ENCODE results near the gene DRAXIN. TPM values are rescaled to one million over a fixed set of nuclear protein-coding genes. Genes with fewer than 3 reads are reported as not detected.

Gene DRAXIN
- total RNA-seq, 2 experiments from 2014 or later = 3.5 to 4.1 TPM

DNA sequence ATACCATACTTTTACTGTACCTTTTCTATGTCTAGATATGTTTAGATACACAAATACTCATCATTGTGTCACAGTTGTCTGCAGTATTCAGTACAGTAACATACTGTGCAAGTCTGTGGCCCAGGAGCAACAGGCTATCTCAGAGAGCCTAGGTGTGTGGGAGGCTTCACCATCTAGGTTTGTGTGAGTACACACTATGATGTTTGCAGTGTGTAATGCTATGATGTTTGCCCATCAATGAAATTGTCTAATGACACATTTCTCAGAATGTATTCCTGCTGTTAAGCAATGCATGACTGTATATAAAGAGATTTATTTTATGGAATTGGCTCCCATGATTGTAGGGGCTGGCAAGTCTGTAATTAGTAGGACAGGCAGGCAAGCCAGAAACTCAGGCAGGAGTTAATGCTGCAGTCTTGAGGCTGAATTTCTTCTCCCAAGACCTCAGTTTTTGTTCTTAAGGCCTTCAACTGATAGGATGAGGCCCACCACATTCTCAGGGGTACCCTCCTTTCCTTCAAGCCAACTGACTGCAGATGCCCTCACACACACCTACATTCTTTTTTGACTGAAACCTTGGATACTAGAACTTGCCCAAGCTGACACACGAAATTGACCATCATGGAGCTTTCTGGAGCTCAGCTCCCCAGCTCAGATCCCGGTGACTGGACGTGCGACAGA, 36.8 kb downstream of the DRAXIN start:
- Mint-ChIP-seq H3K27me3 (no peaks in the 10 kb centered on the region), H3K4me1 (peaks cover 46% of the 10 kb centered on the region), H3K36me3 (peaks cover 1% of the 10 kb centered on the region), H3K27ac (no peak overlapping the region), H3K9me3 (no peaks in the 10 kb centered on the region), H3K4me3 (no peak overlapping the region)
- POLR2A ChIA-PET = no interaction called here
- DNase-seq (no peak), ATAC-seq (ENCODE audit: low read depth) (no peak)

DNA sequence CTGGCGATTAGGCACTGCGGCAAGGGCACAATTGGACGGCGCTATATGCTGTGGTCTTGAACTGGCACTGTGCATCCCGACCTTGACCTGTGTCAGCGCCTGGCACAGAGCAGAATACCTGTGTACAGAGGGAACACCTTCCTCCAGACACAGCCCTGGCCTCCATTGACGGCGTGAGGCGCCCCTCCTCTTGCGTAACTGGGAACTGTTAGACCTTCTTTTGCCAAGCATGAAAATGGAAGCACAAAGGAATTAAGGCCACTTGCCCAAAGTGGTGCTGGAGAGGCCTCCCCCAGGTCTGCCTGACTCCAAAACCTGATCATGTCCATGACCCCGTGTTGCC, 37.6 kb downstream of the DRAXIN start:
- Mint-ChIP-seq H3K9me3 (no peaks in the 10 kb centered on the region), H3K4me1 (peaks cover 46% of the 10 kb centered on the region), H3K36me3 (peaks cover 1% of the 10 kb centered on the region), H3K27me3 (no peaks in the 10 kb centered on the region), H3K27ac (peak overlapping the region; percentile 99), H3K4me3 (no peak overlapping the region)
- POLR2A ChIA-PET = interaction anchor here (1.1 kb wide), 1 partner anchor 9 kb away, joined by 3 read pairs; no protein-coding TSS in a partner anchor
- ATAC-seq (ENCODE audit: low read depth) (no peak), DNase-seq (no peak)

DNA sequence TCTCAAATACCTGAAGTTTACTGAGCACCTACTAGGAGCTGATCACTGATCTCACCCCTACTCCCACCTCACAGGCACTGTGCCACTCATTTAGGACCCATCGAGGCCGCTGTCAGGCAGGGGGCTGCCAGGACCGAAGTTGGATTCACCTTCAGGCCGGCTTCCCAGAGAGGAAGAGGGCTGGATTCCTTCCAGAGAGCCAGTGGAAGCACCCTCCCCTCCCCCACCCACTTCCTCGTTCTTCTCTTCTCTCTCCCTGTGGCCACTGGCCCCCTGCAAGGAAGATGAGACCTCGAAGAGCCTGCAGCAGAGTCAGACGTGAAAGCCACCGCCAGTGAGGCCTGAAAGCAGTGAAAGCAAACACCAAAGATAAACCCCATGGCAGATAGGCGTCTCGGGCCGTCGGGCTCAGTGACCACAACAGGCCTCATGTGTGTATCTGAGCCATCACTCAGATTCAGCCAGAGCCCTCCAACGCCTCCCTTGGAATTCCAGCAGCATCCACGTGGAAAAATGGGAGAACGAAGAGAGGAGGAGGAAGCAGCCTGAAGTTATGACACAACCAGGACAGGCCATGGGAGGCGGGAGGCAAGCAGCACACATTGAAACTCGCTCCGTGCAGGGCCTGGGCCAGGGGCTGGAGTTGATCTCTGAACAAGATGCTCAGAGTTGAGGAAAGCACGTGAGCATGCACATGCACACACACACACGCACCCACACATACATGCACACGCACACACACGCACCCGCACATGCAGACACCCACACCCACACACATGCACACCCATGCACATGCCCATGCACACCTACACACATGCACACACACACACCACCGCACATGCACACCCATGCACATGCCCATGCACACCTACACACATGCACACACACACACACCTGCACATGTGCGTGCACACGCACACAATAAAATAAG, 38.3 kb downstream of the DRAXIN start:
- ATAC-seq (ENCODE audit: low read depth) (peak; percentile 60), DNase-seq (peak; percentile 53)
- Mint-ChIP-seq H3K36me3 (peaks cover 1% of the 10 kb centered on the region), H3K4me1 (peaks cover 43% of the 10 kb centered on the region), H3K27me3 (no peaks in the 10 kb centered on the region), H3K27ac (peak overlapping the region; percentile 99), H3K4me3 (peak overlapping the region; percentile 95), H3K9me3 (no peaks in the 10 kb centered on the region)
- POLR2A ChIA-PET = interaction anchor here (1.1 to 2.5 kb wide), 7 partner anchors 10 to 179 kb away, joined by 3 to 22 read pairs (median 12); partner anchors contain the start of gene FBXO6

DNA sequence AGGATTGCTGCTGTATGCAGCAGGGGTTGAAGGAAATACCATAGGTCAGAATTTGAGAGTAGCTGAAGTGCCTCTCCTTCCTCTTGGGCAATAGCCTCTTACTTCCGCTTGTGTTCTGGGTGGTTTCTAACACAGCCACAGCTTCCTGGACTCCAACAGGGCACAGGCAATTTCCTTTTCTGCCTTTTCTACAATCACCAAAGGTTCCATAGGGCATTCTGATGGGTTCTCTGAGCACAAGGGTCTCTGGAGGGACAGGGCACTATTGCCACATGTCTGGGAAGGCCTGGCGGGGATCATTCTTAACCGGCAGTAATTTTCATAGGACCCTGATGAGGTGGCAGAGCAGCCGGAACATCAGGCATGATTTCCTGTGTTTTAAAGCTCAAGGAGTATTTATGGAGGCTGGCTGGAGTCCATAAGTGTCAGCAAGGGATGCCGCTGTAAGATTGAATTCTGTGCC, 39.0 kb downstream of the DRAXIN start:
- Mint-ChIP-seq H3K36me3 (peaks cover 1% of the 10 kb centered on the region), H3K27me3 (no peaks in the 10 kb centered on the region), H3K4me1 (peaks cover 42% of the 10 kb centered on the region), H3K4me3 (peak overlapping the region; percentile 95), H3K27ac (peak overlapping the region; percentile 99), H3K9me3 (no peaks in the 10 kb centered on the region)
- POLR2A ChIA-PET = interaction anchor here (1.3 to 2.5 kb wide), 7 partner anchors 10 to 178 kb away, joined by 3 to 22 read pairs (median 12); partner anchors contain the start of genes FBXO2, FBXO44 and FBXO6
- DNase-seq (no peak), ATAC-seq (ENCODE audit: low read depth) (peak; percentile 72)

DNA sequence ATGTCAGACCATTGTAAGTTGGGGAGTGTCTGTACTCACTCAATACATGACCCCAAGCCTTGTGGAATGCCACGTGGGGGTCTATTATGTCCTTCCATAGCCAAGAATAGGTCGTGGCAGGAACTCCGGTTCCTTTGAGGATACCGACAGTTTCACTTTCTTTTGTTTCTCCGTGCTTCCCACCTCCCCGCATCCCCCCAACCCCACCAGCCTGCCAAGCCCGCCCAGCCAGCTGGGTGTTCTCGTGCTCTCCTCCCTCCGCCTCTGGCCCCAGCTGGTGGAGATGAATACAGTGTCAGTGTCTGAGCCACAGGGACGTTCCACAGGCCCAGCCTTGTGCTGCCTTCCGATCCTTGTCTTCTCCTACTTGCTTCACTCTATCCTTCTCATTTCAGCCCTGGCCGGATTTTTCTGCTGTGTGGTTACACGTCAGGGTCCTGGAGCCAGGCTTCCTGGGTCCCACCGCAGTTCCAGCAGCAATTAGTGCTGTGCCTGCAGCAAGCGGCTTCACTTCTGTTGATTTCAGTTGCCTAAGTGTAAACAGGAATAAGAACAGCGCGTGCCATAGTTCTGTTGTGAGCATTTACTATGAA, 40.3 kb downstream of the DRAXIN start:
- ATAC-seq (ENCODE audit: low read depth) = peak; percentile 33
- H3K4me1 Mint-ChIP-seq = peaks cover 43% of the 10 kb centered on the region

DNA sequence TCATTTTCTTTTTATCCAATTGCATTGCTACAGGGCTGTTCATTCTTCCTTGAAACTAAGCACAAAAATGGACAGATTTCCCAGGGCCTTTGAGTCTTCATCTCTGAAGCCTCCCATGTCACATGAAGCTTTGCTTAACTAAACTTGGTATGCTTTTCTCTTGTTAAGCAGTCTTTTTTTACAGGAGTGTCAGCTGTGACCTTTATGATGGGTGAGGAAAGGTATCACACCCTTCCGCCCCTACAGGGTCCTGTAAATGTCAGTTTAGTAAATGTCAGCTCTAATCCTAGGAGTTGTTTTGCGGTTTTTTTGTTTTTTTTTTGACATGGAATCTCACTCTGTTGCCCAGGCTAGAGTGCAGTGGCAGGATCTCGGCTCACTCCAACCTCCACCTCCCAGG, 41.8 kb downstream of the DRAXIN start:
- POLR2A ChIA-PET = interaction anchor here (4.2 kb wide), 1 partner anchor 14 kb away, joined by 25 read pairs; no protein-coding TSS in a partner anchor
- Mint-ChIP-seq H3K9me3 (no peaks in the 10 kb centered on the region), H3K36me3 (peaks cover 12% of the 10 kb centered on the region), H3K27ac (no peak overlapping the region), H3K27me3 (no peaks in the 10 kb centered on the region), H3K4me1 (peaks cover 57% of the 10 kb centered on the region), H3K4me3 (no peak overlapping the region)
- DNase-seq (no peak), ATAC-seq (ENCODE audit: low read depth) (no peak)

More for the DNA sequence above, 40.3 kb downstream of the DRAXIN start:
- peaks cover 3% of the 10 kb centered on the region for H3K36me3 Mint-ChIP-seq
- peak overlapping the region; percentile 95 for H3K4me3 Mint-ChIP-seq
- H3K27me3 Mint-ChIP-seq = no peaks in the 10 kb centered on the region
- POLR2A ChIA-PET = interaction anchor here (0.7 to 2.5 kb wide), 7 partner anchors 8 to 177 kb away, joined by 3 to 22 read pairs (median 12); partner anchors contain the start of genes FBXO2, FBXO44 and FBXO6
- DNase-seq = peak; percentile 52
- peak overlapping the region; percentile 99 for H3K27ac Mint-ChIP-seq
- no peaks in the 10 kb centered on the region for H3K9me3 Mint-ChIP-seq

DNA sequence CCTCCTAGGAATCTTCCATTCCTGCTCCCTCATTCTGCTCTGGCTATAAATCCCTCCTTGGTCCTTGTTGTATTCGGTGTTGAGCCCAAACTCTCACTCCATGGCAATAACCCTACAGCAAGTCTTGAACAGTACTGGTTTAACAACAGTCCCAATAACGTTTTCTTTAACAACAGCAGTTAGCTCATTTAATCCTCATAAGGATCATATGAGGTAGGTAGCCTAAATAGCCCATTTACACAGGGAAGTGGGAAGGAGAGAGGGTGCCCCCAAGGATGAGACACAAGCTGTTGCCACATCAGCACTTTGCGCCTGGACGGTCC, 44.0 kb downstream of the DRAXIN start:
- H3K36me3 Mint-ChIP-seq = peaks cover 19% of the 10 kb centered on the region
- ATAC-seq (ENCODE audit: low read depth) = no peak
- H3K4me1 Mint-ChIP-seq = peaks cover 64% of the 10 kb centered on the region
- H3K9me3 Mint-ChIP-seq = no peaks in the 10 kb centered on the region
- peak overlapping the region; percentile 99 for H3K4me3 Mint-ChIP-seq
- H3K27me3 Mint-ChIP-seq = no peaks in the 10 kb centered on the region
- no peak for DNase-seq
- H3K27ac Mint-ChIP-seq = peak overlapping the region; percentile 30
- POLR2A ChIA-PET = interaction anchor here (1.4 to 4.2 kb wide), 5 partner anchors 16 to 173 kb away, joined by 3 to 33 read pairs (median 25); partner anchors contain the start of gene FBXO6

DNA sequence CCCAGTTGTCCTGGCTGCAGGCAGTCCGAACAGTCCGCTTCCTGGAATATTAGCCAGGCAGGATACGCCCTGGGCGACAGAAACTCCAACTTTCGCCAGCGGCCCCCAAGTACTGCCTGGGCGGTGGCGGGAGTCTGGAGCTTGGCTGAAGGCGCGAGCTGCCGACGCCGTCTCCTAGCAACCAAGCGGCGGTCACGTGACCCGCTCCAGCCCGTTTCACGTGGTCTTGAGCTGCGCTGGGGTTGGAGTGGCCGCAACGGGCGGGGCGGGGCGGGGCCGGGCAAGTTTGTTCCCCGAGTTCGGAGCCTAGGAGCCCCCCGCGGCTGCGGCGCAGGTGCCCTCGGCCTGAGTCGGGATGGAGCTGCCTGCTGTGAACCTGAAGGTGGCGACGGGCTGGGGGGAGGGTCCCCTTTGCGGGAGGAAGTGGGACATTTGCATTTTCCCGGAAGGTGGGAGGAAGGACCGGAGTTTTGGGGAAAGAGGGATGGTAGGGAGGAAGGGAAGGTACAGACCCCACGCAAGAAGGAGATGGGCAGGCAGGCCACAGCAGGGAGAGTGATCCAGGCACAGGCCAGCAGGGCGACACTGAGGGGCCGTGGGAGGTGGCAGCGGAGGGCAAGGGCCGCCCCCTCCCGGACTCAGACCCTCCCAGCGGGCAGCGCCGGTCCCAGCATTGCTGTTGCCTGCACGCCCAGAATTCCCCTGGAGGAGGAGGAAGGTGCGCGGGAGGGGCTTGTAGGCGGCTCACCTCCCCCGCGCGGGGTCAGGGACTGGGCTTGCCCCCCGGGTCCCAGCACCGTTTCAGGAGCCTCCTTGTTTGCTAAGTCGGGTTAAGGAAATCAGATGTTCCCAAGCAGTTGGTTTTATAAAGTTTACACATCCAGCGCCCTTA, 44.6 kb downstream of the DRAXIN start, which contains the start of gene AGTRAP:
TSS of gene AGTRAP (plus strand) at position 283 of the 892 bp plus-strand sequence. CDS start at position 356, 73 bp downstream.
- Mint-ChIP-seq H3K36me3 (peaks cover 25% of the 10 kb centered on the region), H3K27ac (peak within 1 kb of the TSS; percentile 98), H3K4me1 (peaks cover 64% of the 10 kb centered on the region), H3K4me3 (peak within 1 kb of the TSS; percentile 99), H3K27me3 (no peaks in the 10 kb centered on the region), H3K9me3 (no peaks in the 10 kb centered on the region)
- DNase-seq (peak; percentile 88), ATAC-seq (ENCODE audit: low read depth) (peak; percentile 71)
- POLR2A ChIA-PET = interaction anchor here (0.6 to 4.2 kb wide), 11 partner anchors 14 to 442 kb away, joined by 3 to 33 read pairs (median 5); partner anchors contain the start of gene FBXO6

DNA sequence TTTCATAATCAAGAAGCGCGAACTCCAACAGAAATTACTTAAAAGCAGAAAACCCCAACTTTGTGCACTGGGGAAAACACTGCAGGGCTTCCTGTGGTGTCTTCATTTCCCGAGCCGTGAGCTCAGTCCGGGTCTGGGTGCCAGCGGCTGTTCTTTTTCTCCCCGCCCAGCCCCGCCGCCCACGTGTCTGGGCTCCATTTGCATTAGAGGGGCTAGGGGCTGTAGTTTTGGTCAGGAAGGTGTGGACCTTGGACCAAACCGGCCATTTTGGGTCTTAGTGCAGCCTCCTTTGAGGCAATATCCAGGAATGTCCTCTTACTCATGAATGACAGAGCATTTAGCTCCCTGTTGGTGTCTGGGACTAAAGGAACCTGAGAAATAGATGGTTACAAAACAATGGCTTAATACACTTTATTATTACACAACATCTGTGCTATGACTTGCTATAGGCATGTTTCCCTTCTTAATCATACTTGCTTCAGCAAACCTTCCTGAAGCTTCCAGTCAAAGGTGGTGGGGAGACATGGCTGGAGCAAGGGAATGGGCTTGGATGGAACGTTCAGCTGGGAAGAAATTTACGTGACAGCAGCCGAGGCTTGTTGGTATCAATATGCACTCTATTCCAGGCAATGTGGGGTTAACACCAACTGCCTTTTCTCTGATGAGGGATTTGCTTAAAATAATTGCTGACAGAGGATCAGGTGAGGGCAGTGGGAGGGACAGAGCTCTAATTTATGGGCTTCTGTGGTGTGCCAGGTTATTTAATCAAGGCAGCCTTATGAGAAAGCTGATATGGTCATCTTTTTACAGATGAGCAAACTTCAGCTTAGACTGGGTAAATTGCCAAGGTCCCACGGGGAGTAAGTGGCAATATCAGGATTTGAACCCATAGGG, 45.5 kb downstream of the DRAXIN start:
- H3K4me3 Mint-ChIP-seq = peak overlapping the region; percentile 99
- no peaks in the 10 kb centered on the region for H3K27me3 Mint-ChIP-seq
- H3K27ac Mint-ChIP-seq = peak overlapping the region; percentile 98
- no peaks in the 10 kb centered on the region for H3K9me3 Mint-ChIP-seq
- peaks cover 28% of the 10 kb centered on the region for H3K36me3 Mint-ChIP-seq
- DNase-seq = peak; percentile 66
- peak; percentile 51 for ATAC-seq (ENCODE audit: low read depth)
- peaks cover 64% of the 10 kb centered on the region for H3K4me1 Mint-ChIP-seq
- POLR2A ChIA-PET = interaction anchor here (0.8 to 4.2 kb wide), 9 partner anchors 15 to 724 kb away, joined by 3 to 33 read pairs (median 5); partner anchors contain the start of genes FBXO6 and TARDBP

DNA sequence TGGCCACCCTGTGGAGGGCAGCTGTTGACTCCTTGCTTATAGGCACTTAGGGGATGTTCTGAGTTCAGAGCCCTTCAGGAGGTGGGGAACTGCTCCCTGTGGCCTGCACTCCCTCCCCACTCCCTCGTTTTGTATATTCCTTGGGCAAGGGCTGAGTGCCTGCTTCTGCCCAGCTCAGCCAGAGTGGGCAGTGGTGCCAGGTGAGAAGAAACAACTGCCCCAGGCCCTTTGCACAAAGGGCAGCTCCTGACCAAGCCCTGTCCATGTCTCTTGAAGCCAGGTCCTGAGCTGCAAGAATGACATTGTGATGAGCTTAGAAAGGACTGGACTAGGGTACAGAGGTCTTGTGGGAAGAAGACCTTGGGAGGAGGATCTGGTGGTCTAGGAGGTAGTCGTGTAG, 46.6 kb downstream of the DRAXIN start:
- peaks cover 71% of the 10 kb centered on the region for H3K4me1 Mint-ChIP-seq
- ATAC-seq (ENCODE audit: low read depth) (no peak), DNase-seq (no peak)
- no peaks in the 10 kb centered on the region for H3K9me3 Mint-ChIP-seq
- peaks cover 38% of the 10 kb centered on the region for H3K36me3 Mint-ChIP-seq
- peak overlapping the region; percentile 99 for H3K4me3 Mint-ChIP-seq
- POLR2A ChIA-PET = interaction anchor here (3.0 to 4.0 kb wide), 2 partner anchors 74 to 88 kb away, joined by 11 to 28 read pairs; partner anchors contain the start of gene FBXO6
- H3K27ac Mint-ChIP-seq = no peak overlapping the region
- no peaks in the 10 kb centered on the region for H3K27me3 Mint-ChIP-seq

DNA sequence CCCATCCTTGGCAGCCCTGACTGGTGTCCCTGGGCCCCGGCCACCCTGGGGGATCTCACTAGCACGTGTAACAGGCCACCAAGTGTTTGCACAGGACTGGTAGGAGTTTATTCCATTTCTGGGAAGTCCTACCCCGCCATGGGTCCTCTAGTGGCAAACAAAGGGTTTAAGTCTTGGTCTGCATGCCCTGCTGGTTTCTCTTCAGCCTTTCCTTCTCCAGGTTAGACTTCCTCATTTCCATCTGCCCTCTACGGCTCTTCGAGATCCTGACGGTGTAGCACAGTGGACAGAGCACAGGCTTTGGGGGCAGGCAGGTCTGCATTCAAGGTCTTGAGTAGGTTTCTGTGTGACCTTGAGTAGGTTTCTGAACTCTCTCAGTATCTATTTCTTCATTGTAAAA, 47.3 kb downstream of the DRAXIN start:
- Mint-ChIP-seq H3K27ac (no peak overlapping the region), H3K4me1 (peaks cover 70% of the 10 kb centered on the region)

More for the DNA sequence above, 47.3 kb downstream of the DRAXIN start:
- no peak for DNase-seq
- no peaks in the 10 kb centered on the region for H3K27me3 Mint-ChIP-seq
- POLR2A ChIA-PET = interaction anchor here (0.6 to 4.0 kb wide), 3 partner anchors 8 to 680 kb away, joined by 3 to 28 read pairs (median 14); partner anchors contain the start of gene FBXO6
- peak overlapping the region; percentile 99 for H3K4me3 Mint-ChIP-seq
- no peak for ATAC-seq (ENCODE audit: low read depth)
- H3K9me3 Mint-ChIP-seq = no peaks in the 10 kb centered on the region
- peaks cover 38% of the 10 kb centered on the region for H3K36me3 Mint-ChIP-seq
